Vagina (tissue), 2 donors: Measurements from ENCODE around the gene PRKCE.

Experiments
- CTCF ChIP-seq, 3 experiments: fragments of 450-650 bp in 2 of 3; fragments of 200-600 bp in 1 of 3; sonication (generic) in 1 of 3; IDR thresholded peaks; one replicate each; pipeline ENCODE4 v1.5.1; 2017 to 2019; ENCODE audit warnings: antibody characterized with exemption in 3 of 3, mild to moderate bottlenecking in 2 of 3, moderate library complexity in 2 of 3
- POLR2A ChIP-seq, 2 donors: fragments of 450-650 bp; IDR thresholded peaks; one replicate each; pipeline ENCODE4 v1.6.1; 2017; ENCODE audit warnings: antibody characterized with exemption in 2 of 2, mild to moderate bottlenecking in 2 of 2, moderate library complexity in 2 of 2
- POLR2AphosphoS5 ChIP-seq, 2 donors: sonication (generic); formaldehyde crosslinking; IDR thresholded peaks; one replicate each; pipeline ENCODE4 v1.9.0; 2017; ENCODE audit warnings: antibody characterized with exemption in 2 of 2, mild to moderate bottlenecking in 2 of 2, low read depth in 1 of 2; ENCODE audit not compliant: insufficient read depth in 1 of 2

GRCh38 chr2:46171411-46171953, 520.0 kb downstream of the PRKCE start:
- TF ChIP-seq CTCF (IDR thresholded peaks at IDR 0.05) (no peak), POLR2AphosphoS5 (IDR thresholded peaks at IDR 0.05; ENCODE audit: insufficient read depth in 1 of 2, low read depth in 1 of 2) (no peak), POLR2A (IDR thresholded peaks at IDR 0.05) (no peak)
